PFSK-1 (cell line): ENCODE results near the gene LOXL1.

Experiments
- FOXP2 ChIP-seq: optimal IDR thresholded peaks from 2 replicates; pipeline ENCODE3; 2011; ENCODE audit warnings: borderline replicate concordance, control low read depth, inconsistent platforms; ENCODE audit not compliant: insufficient read depth; ENCODE audit errors: extremely low read length, extremely low read depth
- POLR2AphosphoS5 ChIP-seq: IDR thresholded peaks from 2 replicates; pipeline ENCODE4 v1.6.1; 2012; ENCODE audit warnings: low read depth, mild to moderate bottlenecking, control low read depth, low read length, moderate library complexity
- SIN3A ChIP-seq: IDR thresholded peaks from 2 replicates; pipeline ENCODE4 v1.6.1; 2012; ENCODE audit warnings: mild to moderate bottlenecking, low read length, moderate library complexity, borderline replicate concordance; ENCODE audit not compliant: insufficient read depth
- TAF1 ChIP-seq: IDR thresholded peaks from 2 replicates; pipeline ENCODE4 v1.6.1; 2012; ENCODE audit warnings: low read length, control low read depth, borderline replicate concordance; ENCODE audit not compliant: insufficient read depth
- TF ChIP-seq, protein P1 (sequence below), 2 experiments: IDR thresholded peaks; 2 replicates each; pipeline versions ENCODE4 v1.6.1 to v1.8.0; 2011 to 2012; ENCODE audit warnings: low read depth in 2 of 2, low read length in 2 of 2, control low read depth in 1 of 2, inconsistent platforms in 1 of 2, mild to moderate bottlenecking in 1 of 2, moderate library complexity in 1 of 2; ENCODE audit not compliant: insufficient read depth in 1 of 2

Gene LOXL1

DNA sequence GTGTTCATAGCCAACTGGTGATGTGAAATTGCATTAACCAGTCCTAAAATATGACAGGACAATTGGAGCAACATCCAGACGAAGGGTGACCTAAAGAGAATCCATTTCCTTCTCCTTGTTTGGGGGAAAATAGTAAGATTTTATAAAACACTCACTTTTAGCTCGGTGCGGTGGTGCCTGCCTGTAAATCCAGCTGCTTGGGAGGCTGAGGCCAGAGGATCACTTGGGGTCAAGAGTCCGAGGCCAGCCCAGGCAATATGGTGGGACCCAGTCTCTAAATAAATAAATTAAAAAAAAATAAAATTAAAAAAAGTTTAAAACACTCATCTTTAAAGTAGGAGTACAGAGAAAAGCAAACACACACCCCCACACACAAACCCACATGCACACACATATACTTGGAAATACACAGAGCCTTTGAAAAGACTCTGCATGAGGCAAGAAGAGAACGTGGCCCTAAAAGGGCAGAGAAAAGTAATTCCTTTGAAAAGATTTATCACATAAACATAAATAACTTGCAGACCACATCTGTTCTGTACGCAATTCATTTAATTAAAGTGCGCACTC, 14.1 kb upstream of the LOXL1 start:
- TF ChIP-seq SIN3A (no peak), TAF1 (no peak), POLR2AphosphoS5 (no peak), FOXP2 (no peak)
- TF ChIP-seq, protein P1, sequence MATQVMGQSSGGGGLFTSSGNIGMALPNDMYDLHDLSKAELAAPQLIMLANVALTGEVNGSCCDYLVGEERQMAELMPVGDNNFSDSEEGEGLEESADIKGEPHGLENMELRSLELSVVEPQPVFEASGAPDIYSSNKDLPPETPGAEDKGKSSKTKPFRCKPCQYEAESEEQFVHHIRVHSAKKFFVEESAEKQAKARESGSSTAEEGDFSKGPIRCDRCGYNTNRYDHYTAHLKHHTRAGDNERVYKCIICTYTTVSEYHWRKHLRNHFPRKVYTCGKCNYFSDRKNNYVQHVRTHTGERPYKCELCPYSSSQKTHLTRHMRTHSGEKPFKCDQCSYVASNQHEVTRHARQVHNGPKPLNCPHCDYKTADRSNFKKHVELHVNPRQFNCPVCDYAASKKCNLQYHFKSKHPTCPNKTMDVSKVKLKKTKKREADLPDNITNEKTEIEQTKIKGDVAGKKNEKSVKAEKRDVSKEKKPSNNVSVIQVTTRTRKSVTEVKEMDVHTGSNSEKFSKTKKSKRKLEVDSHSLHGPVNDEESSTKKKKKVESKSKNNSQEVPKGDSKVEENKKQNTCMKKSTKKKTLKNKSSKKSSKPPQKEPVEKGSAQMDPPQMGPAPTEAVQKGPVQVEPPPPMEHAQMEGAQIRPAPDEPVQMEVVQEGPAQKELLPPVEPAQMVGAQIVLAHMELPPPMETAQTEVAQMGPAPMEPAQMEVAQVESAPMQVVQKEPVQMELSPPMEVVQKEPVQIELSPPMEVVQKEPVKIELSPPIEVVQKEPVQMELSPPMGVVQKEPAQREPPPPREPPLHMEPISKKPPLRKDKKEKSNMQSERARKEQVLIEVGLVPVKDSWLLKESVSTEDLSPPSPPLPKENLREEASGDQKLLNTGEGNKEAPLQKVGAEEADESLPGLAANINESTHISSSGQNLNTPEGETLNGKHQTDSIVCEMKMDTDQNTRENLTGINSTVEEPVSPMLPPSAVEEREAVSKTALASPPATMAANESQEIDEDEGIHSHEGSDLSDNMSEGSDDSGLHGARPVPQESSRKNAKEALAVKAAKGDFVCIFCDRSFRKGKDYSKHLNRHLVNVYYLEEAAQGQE (IDR thresholded peaks at IDR 0.05; ENCODE audit: insufficient read depth in 1 of 2, low read depth in 2 of 2, low read length in 2 of 2) = no peak

DNA sequence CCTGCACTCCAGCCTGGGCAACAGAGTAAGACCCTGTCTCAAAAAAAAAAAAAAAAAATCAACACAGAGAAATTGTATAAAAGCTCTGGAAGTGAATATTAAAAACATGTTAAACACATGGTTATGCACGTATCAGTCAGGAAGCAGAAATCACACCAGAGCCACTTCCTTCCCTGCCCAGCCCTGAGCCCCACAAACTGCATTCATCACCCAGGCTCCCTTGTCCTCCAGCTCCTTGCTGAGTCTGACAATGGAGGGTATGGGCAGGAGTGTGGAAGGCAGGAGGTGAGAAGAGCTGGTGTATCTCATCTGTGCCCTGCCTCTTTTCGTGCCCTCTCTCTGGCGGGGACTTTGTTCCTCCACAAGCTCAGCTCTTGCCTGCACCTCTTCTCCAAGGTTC, 12.1 kb upstream of the LOXL1 start:
- TF ChIP-seq, protein P1 (IDR thresholded peaks at IDR 0.05; ENCODE audit: insufficient read depth in 1 of 2, low read depth in 2 of 2, low read length in 2 of 2) = no peak
- TF ChIP-seq POLR2AphosphoS5 (no peak), TAF1 (no peak), FOXP2 (no peak), SIN3A (no peak)

DNA sequence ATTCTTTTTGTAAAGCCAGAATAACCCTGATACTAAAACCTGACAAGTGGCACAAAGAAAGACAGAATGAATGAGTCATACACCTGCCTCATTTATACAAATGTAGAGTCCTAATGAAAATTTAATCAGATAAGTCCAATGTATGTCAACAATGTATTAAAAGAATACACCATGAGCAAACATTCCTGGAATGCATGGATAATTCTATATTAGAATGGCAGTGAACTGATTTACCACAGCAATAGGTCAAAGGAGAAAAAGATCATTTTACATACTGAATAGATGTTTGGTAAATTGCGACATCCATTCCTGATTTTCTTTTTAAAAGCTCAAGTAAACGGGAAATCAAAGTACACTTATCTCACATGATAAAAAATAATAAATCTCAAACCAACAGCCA, 11.2 kb upstream of the LOXL1 start:
- TF ChIP-seq POLR2AphosphoS5 (no peak), FOXP2 (no peak), SIN3A (no peak), TAF1 (no peak)
- TF ChIP-seq, protein P1 (IDR thresholded peaks at IDR 0.05; ENCODE audit: insufficient read depth in 1 of 2, low read depth in 2 of 2, low read length in 2 of 2) = no peak

DNA sequence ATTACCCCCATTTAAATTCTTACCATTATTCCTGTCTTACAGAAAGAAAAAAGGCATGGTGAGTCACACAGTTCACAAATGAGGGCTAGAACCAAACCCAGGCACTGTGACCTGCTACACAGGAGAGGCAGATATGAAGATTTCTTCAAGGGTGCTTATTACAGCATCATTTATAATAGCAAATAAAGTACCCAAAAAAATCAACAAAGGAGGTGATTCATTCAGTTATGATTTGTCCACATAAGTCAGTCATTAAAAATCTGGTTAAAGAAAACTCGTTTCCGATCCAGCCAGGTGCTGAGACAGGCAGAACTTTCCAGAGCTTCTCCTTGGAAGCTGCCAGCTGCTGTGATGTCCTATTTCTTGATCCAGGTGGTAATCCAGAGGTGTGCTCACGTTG, 7.5 kb upstream of the LOXL1 start:
- no peak for TF ChIP-seq SIN3A
- TF ChIP-seq POLR2AphosphoS5 = no peak
- TF ChIP-seq FOXP2 = no peak
- no peak for TF ChIP-seq TAF1
- TF ChIP-seq, protein P1 (IDR thresholded peaks at IDR 0.05; ENCODE audit: insufficient read depth in 1 of 2, low read depth in 2 of 2, low read length in 2 of 2) = no peak
